AG10803 (cell line): Measurements from ENCODE around the gene MAP3K6.
"Not testable (repeated sequence)": the region's sequence is repeated elsewhere in the genome, so short reads cannot be mapped to it uniquely, and the experiment has no call there.

ENCODE experiments used
- DNase-seq: peaks from one replicate; pipeline ENCODE4 v3.0.0; 2010; ENCODE audit warnings: low read depth
- H3K4me3 ChIP-seq: 2 replicates; pipeline ENCODE4 v1.5.1; 2011; ENCODE audit warnings: mild to moderate bottlenecking, low read length, control low read depth
- CTCF ChIP-seq: conservative IDR thresholded peaks from 2 replicates; pipeline ENCODE4 v1.5.1; 2011; ENCODE audit warnings: mild to moderate bottlenecking, low read length, control low read depth, inconsistent platforms

MAP3K6 gene

GRCh38 chr1:27408151-27408550, 41.4 kb upstream of the MAP3K6 start:
- no peak overlapping the region for H3K4me3 ChIP-seq
- no peak for DNase-seq
- no peak for TF ChIP-seq CTCF

DNA sequence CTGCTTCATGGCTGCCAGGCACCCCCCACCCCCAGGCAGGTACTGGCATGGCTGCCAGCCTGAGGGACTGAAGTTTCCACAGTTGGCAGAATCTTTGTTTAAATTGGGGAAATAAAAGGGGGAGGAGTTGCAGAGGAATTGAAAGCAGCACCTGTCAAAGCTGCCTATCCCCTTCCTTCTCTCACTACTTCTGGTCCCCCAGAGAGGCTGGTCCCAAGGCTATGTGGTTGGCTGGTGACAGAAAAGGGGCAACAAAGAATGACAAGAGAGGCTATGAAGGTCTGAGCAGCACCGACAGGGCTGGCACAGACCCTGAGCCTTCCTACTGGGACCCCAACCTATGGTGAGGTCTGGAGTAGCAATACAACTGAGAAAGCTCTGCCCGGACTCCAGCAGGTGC, 40.0 kb upstream of the MAP3K6 start:
- not testable (repeated sequence) for H3K4me3 ChIP-seq, DNase-seq

DNA sequence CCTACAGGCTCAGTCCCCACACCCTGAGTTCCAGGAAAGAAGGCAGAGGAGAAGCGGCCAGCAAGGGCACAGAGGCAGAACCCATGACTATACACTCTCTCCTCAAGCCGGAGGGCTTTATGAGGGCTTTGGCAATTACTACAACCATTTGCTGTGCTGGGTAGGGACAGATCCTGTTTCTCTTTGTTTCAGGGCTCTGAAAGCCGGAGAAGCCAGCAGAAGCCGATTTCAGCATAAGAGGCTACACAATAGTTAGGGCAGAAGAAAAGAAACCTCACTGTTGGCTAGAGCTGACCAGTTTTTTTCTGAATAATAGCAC, 39.6 kb upstream of the MAP3K6 start:
- no peak overlapping the region for H3K4me3 ChIP-seq
- TF ChIP-seq CTCF, result no peak
- no peak for DNase-seq

- not testable (repeated sequence) for DNase-seq, H3K4me3 ChIP-seq
Measured at GRCh38 chr1:27405598-27406361, 39.0 kb upstream of the MAP3K6 start.

- TF ChIP-seq CTCF, result peak; percentile 17
- no peak overlapping the region for H3K4me3 ChIP-seq
- peak; percentile 93 for DNase-seq
Measured at GRCh38 chr1:27405074-27405473, 38.3 kb upstream of the MAP3K6 start.

DNA sequence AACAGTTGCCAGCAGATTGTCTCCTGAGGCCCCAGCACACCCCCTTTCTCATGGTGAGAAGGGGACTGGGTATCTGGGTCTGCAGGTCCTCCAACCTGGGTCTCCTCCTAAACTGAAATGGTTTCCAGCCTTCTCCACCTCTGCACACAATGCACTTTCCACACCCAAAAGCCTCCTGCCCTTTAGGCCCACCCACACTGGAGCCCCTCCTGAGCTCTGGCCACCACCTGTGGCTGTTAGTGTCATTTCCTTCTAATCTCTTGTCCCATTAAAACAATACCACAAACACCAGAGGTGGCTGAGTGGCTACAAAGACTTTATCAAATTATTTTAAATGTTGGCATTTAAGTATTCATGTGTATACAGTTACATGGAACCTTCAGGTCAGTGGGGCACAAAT, 37.2 kb upstream of the MAP3K6 start:
- DNase-seq, result no peak
- no peak for TF ChIP-seq CTCF

GRCh38 chr1:27403065-27403726, 36.4 kb upstream of the MAP3K6 start:
- peak; percentile 39 for TF ChIP-seq CTCF
- DNase-seq, result peak; percentile 72
- peak overlapping the region; percentile 3 for H3K4me3 ChIP-seq

More for the DNA sequence above, 37.2 kb upstream of the MAP3K6 start:
- no peak overlapping the region for H3K4me3 ChIP-seq

- TF ChIP-seq CTCF, result peak; percentile 73
- no peak overlapping the region for H3K4me3 ChIP-seq
- peak; percentile 82 for DNase-seq
Measured at GRCh38 chr1:27402349-27402754, 35.6 kb upstream of the MAP3K6 start.
